ENCODE results near the gene MVB12B.

- TF ChIP-seq CTCF (conservative IDR thresholded peaks at IDR 0.05 in 1 of 2, IDR thresholded peaks at IDR 0.05 in 1 of 2; ENCODE audit: extremely low read depth in 1 of 2, insufficient read depth in 1 of 2, low read depth in 1 of 2, low read length in 2 of 2), result no peak
- no peak for TF ChIP-seq EZH2 (IDR thresholded peaks at IDR 0.05; ENCODE audit: borderline replicate concordance, low read length)
These were observed 60.1 kb downstream of the MVB12B start for GRCh38 chr9:126386776-126387175.
